ENCODE results near the gene SMG6. TPM values are rescaled to one million over a fixed set of nuclear protein-coding genes. Genes with fewer than 3 reads are reported as not detected.
"Not testable (repeated sequence)": the region's sequence is repeated elsewhere in the genome, so short reads cannot be mapped to it uniquely, and the experiment has no call there.

The SMG6 gene
- total RNA-seq, 2 experiments from 2014 or later = 37.8 to 38.7 TPM

DNA sequence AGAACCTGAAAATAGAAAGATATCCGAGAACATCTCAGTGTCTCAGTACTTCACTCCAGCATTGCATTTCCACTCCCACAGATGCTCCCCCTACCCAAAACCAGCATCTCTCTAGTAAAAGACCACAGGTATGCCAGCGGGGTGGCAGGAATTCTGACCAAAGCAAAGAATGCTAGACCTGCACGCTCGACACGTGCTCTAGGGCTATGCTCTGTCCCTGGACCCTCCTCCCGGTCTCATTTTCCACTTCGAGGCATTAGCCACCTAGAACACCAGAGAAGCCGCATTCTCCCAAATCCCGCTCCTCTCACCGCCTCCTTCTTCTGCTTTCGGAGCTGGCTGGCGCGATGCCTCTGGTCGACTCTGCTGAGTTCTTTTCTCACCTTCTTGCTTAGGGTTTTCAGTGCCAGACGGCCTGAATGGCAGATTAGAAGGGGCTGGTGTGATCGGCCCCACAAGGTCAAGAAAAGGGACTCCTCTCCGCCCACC, 32.2 kb upstream of the SMG6 start:
- peak overlapping the region; percentile 88 for H3K27ac Mint-ChIP-seq
- peaks cover 9% of the 10 kb centered on the region for H3K4me1 Mint-ChIP-seq
- H3K9me3 Mint-ChIP-seq = no peaks in the 10 kb centered on the region
- POLR2A ChIA-PET = interaction anchor here (0.6 to 4.5 kb wide), 30 partner anchors 9 to 619 kb away, joined by 3 to 38 read pairs (median 5); partner anchors contain the start of genes HIC1, METTL16, MNT and PAFAH1B1
- H3K36me3 Mint-ChIP-seq (ENCODE audit: low read depth) = peaks cover 14% of the 10 kb centered on the region
- peak; percentile 25 for DNase-seq
- peak overlapping the region; percentile 99 for H3K4me3 Mint-ChIP-seq
- CTCF ChIA-PET = interaction anchor here (0.9 to 4.6 kb wide), 11 partner anchors 13 to 281 kb away, joined by 3 to 32 read pairs (median 5); partner anchors contain the start of genes HIC1, SMG6 and SRR
- no peaks in the 10 kb centered on the region for H3K27me3 Mint-ChIP-seq

DNA sequence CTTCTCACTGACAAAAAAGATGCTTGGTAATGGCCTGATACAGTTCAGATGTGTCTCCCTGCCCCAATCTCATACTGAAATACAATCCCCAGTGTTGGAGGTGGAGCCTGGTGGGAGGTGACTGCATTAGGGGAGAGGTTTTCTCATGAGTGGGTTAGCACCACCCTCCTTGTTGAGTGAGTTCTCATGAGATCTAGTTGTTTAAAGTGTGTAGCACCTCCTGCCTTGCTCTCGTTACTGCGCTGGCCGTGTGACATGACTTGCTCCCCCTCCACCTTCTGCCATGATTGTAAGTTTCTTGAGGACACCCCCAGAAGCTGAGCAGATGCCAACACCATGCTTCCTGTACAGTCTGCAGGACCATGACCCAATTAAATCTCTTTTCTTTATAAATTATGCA, 27.7 kb upstream of the SMG6 start:
- Mint-ChIP-seq H3K27me3 (no peaks in the 10 kb centered on the region), H3K4me1 (peaks cover 7% of the 10 kb centered on the region), H3K36me3 (ENCODE audit: low read depth) (peaks cover 28% of the 10 kb centered on the region), H3K4me3 (no peak overlapping the region), H3K27ac (no peak overlapping the region), H3K9me3 (no peaks in the 10 kb centered on the region)
- CTCF ChIA-PET = interaction anchor here (1.0 to 1.4 kb wide), 3 partner anchors 14 to 51 kb away, joined by 3 to 5 read pairs (median 3); no protein-coding TSS in a partner anchor
- no peak for DNase-seq
- POLR2A ChIA-PET = interaction anchor here (0.8 to 1.9 kb wide), 3 partner anchors 14 to 28 kb away, joined by 3 to 6 read pairs (median 3); partner anchors contain the start of genes SMG6 and SRR

- POLR2A ChIA-PET = no interaction called here
- CTCF ChIA-PET = no interaction called here
- no peaks in the 10 kb centered on the region for H3K27me3 Mint-ChIP-seq
- no peak overlapping the region for H3K27ac Mint-ChIP-seq
- no peak overlapping the region for H3K4me3 Mint-ChIP-seq
- peaks cover 60% of the 10 kb centered on the region for H3K36me3 Mint-ChIP-seq (ENCODE audit: low read depth)
- no peak for DNase-seq
- no peaks in the 10 kb centered on the region for H3K9me3 Mint-ChIP-seq
- H3K4me1 Mint-ChIP-seq = peaks cover 2% of the 10 kb centered on the region
These were observed 20.2 kb upstream of the SMG6 start for GRCh38 chr17:2323629-2324314.

DNA sequence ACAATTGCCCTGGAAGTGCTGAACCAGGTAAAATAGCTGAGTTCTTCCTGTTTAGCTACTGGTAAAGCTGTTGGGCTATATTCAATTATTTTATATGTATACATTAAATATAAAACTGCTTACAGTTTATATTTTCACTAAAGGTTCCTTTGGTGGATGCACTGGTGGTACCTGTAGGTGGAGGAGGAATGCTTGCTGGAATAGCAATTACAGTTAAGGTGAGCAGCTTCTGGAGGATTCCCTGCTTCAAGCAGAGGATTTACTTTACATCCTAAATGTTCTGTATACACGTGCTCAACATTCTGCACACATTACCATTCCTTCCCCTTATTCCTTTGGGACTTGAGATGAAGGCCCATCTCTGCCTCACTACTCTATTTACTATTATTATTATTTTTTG, 17.8 kb upstream of the SMG6 start:
- no peak for DNase-seq
- POLR2A ChIA-PET = interaction anchor here (1.1 kb wide), 1 partner anchor 11 kb away, joined by 3 read pairs; no protein-coding TSS in a partner anchor

GRCh38 chr17:2319051-2319450, 15.5 kb upstream of the SMG6 start:
- H3K27ac Mint-ChIP-seq = no peak overlapping the region
- ChIA-PET POLR2A (no interaction called here), CTCF (interaction anchor here (1.7 kb wide), 1 partner anchor 35 kb away, joined by 3 read pairs; no protein-coding TSS in a partner anchor)
- peaks cover 37% of the 10 kb centered on the region for H3K36me3 Mint-ChIP-seq (ENCODE audit: low read depth)
- no peak overlapping the region for H3K4me3 Mint-ChIP-seq
- H3K27me3 Mint-ChIP-seq = no peaks in the 10 kb centered on the region
- DNase-seq = no peak
- peaks cover 2% of the 10 kb centered on the region for H3K4me1 Mint-ChIP-seq
- no peaks in the 10 kb centered on the region for H3K9me3 Mint-ChIP-seq

More for the DNA sequence above, 17.8 kb upstream of the SMG6 start:
- Mint-ChIP-seq H3K27me3 (no peaks in the 10 kb centered on the region), H3K9me3 (no peaks in the 10 kb centered on the region), H3K4me1 (peaks cover 2% of the 10 kb centered on the region), H3K36me3 (ENCODE audit: low read depth) (peaks cover 55% of the 10 kb centered on the region), H3K27ac (no peak overlapping the region), H3K4me3 (no peak overlapping the region)
- CTCF ChIA-PET = interaction anchor here (1.0 kb wide), 1 partner anchor 61 kb away, joined by 4 read pairs; no protein-coding TSS in a partner anchor

DNA sequence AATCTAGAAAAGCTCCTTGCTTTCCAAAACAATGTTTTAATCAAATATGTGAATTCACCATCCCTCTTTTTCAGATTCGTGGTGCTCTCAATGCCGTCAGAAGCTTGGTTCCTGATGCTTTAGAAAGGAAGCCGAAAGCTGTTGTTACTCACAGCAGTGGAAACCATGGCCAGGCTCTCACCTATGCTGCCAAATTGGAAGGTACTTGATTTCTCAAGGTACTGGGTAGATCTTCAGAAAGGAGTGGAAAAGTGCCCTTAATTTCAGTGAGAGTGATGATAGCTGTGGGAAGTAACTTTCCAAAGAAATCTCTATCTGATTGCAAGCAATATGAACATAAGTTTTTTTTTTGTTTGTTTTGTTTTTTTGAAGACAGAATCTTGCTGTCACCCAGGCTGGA, 14.2 kb upstream of the SMG6 start:
- Mint-ChIP-seq H3K36me3 (ENCODE audit: low read depth) (peaks cover 25% of the 10 kb centered on the region), H3K27me3 (no peaks in the 10 kb centered on the region), H3K27ac (no peak overlapping the region), H3K4me3 (no peak overlapping the region), H3K4me1 (peaks cover 2% of the 10 kb centered on the region), H3K9me3 (no peaks in the 10 kb centered on the region)
- CTCF ChIA-PET = interaction anchor here (1.0 to 1.7 kb wide), 2 partner anchors 13 to 36 kb away, joined by 3 read pairs; no protein-coding TSS in a partner anchor
- DNase-seq = no peak
- POLR2A ChIA-PET = interaction anchor here (0.6 to 1.1 kb wide), 3 partner anchors 13 to 1727 kb away, joined by 3 to 5 read pairs (median 3); no protein-coding TSS in a partner anchor

DNA sequence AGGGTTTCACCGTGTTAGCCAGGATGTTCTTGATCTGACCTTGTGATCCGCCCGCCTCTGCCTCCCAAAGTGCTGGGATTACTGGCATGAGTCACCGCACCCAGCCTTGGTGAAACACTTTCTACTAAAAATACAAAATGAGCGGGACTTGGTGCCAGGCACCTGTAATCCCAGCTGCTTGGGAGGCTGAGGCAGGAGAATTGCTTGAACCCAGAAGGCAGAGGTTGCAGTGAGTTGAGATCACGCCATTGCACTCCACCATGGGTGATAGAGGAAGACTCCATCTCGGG, 13.3 kb upstream of the SMG6 start:
- H3K4me3 Mint-ChIP-seq, H3K27me3 Mint-ChIP-seq, H3K4me1 Mint-ChIP-seq, POLR2A ChIA-PET, H3K27ac Mint-ChIP-seq, H3K9me3 Mint-ChIP-seq, DNase-seq: not testable (repeated sequence)
- peaks cover 19% of the 10 kb centered on the region for H3K36me3 Mint-ChIP-seq (ENCODE audit: low read depth)
- CTCF ChIA-PET = interaction anchor here (0.7 kb wide), 1 partner anchor 34 kb away, joined by 5 read pairs; no protein-coding TSS in a partner anchor

DNA sequence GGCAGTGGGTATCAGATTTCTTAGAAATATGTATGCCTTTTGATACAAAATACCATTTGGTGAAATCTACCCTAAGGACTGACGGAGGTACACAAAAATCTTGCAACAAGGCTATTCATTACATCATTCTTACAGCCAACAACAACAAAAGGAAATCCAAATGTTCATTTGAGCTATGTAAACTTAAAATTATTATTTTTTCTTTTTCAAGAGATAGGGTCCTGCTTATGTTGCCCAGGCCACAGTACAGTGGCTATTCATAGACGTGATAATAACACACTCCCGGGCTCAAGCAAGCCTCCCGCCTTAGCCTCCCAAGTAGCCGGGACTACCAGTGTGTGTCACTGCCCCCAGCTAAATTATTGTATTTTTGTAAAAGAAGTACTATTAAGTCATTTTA, 9.2 kb upstream of the SMG6 start:
- CTCF ChIA-PET = no interaction called here
- no peak for DNase-seq
- peaks cover 7% of the 10 kb centered on the region for H3K4me1 Mint-ChIP-seq
- no peak overlapping the region for H3K27ac Mint-ChIP-seq
- peaks cover 4% of the 10 kb centered on the region for H3K36me3 Mint-ChIP-seq (ENCODE audit: low read depth)
- POLR2A ChIA-PET = no interaction called here
- no peaks in the 10 kb centered on the region for H3K27me3 Mint-ChIP-seq
- H3K4me3 Mint-ChIP-seq = no peak overlapping the region
- H3K9me3 Mint-ChIP-seq = no peaks in the 10 kb centered on the region

- CTCF ChIA-PET = no interaction called here
These were observed 6.0 kb upstream of the SMG6 start for GRCh38 chr17:2309338-2310154.

GRCh38 chr17:2304931-2305330, 1.3 kb upstream of the SMG6 start:
- POLR2A ChIA-PET = interaction anchor here (0.9 to 3.3 kb wide), 5 partner anchors 31 to 77 kb away, joined by 3 to 29 read pairs (median 10); partner anchors contain the start of gene TSR1
- no peak for DNase-seq
- CTCF ChIA-PET = interaction anchor here (3.2 kb wide), 1 partner anchor 60 kb away, joined by 11 read pairs; no protein-coding TSS in a partner anchor
- Mint-ChIP-seq H3K36me3 (ENCODE audit: low read depth) (peaks cover 27% of the 10 kb centered on the region), H3K27me3 (no peaks in the 10 kb centered on the region), H3K4me1 (peaks cover 49% of the 10 kb centered on the region), H3K9me3 (no peaks in the 10 kb centered on the region), H3K4me3 (peak overlapping the region; percentile 92), H3K27ac (no peak overlapping the region)

More at GRCh38 chr17:2309338-2310154, 6.0 kb upstream of the SMG6 start:
- Mint-ChIP-seq H3K27ac (no peak overlapping the region), H3K27me3 (no peaks in the 10 kb centered on the region), H3K9me3 (no peaks in the 10 kb centered on the region), H3K36me3 (ENCODE audit: low read depth) (peaks cover 20% of the 10 kb centered on the region), H3K4me1 (peaks cover 29% of the 10 kb centered on the region), H3K4me3 (no peak overlapping the region)
- no peak for DNase-seq
- POLR2A ChIA-PET = no interaction called here

DNA sequence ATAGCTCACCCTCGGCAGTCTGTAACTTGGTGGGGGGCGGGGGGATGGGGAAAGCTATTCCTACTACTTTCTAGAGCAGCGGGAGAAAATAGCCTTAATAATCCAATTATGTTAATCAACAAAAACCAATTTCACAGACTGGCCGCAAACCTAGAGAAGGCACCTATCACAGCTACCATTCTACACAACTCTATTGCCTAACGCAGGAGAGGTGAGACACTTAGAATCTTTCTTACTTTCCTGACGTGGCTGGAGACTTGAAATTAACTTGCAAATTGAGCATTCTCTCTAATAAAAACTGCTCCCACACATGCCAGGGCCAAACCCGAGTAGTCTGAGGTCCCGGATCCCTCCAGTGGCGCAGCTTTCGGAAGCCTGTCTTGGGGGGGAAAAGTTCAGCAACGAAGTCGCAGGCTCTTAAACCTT, 794 bp downstream of the SMG6 start:
- no peak for DNase-seq
- POLR2A ChIA-PET = interaction anchor here (0.6 to 3.3 kb wide), 23 partner anchors 8 to 903 kb away, joined by 3 to 29 read pairs (median 7); partner anchors contain the start of genes HIC1, MNT, RILP and TSR1
- peaks cover 32% of the 10 kb centered on the region for H3K36me3 Mint-ChIP-seq (ENCODE audit: low read depth)
- H3K4me3 Mint-ChIP-seq = peak overlapping the region; percentile 92
- no peaks in the 10 kb centered on the region for H3K27me3 Mint-ChIP-seq
- H3K4me1 Mint-ChIP-seq = peaks cover 49% of the 10 kb centered on the region
- CTCF ChIA-PET = interaction anchor here (1.0 to 3.2 kb wide), 5 partner anchors 19 to 244 kb away, joined by 3 to 11 read pairs (median 7); partner anchors contain the start of gene TSR1
- peak overlapping the region; percentile 73 for H3K27ac Mint-ChIP-seq
- H3K9me3 Mint-ChIP-seq = no peaks in the 10 kb centered on the region

- Mint-ChIP-seq H3K27ac (no peak overlapping the region), H3K4me3 (no peak overlapping the region), H3K4me1 (peaks cover 47% of the 10 kb centered on the region), H3K27me3 (no peaks in the 10 kb centered on the region), H3K9me3 (no peaks in the 10 kb centered on the region), H3K36me3 (ENCODE audit: low read depth) (peaks cover 44% of the 10 kb centered on the region)
- ChIA-PET POLR2A (no interaction called here), CTCF (no interaction called here)
- no peak for DNase-seq
These were observed 3.8 kb downstream of the SMG6 start for GRCh38 chr17:2299756-2300155.

- POLR2A ChIA-PET = no interaction called here
- CTCF ChIA-PET = no interaction called here
- H3K4me1 Mint-ChIP-seq = peaks cover 49% of the 10 kb centered on the region
These were observed 4.4 kb downstream of the SMG6 start for GRCh38 chr17:2299136-2299535.

More at GRCh38 chr17:2299136-2299535, 4.4 kb downstream of the SMG6 start:
- H3K27ac Mint-ChIP-seq = no peak overlapping the region
- no peaks in the 10 kb centered on the region for H3K9me3 Mint-ChIP-seq
- no peak overlapping the region for H3K4me3 Mint-ChIP-seq
- peaks cover 49% of the 10 kb centered on the region for H3K36me3 Mint-ChIP-seq (ENCODE audit: low read depth)
- no peaks in the 10 kb centered on the region for H3K27me3 Mint-ChIP-seq
- DNase-seq = no peak

Measured in activated CD4-positive, alpha-beta memory T cell treated with anti-CD3 and anti-CD28 coated beads, Interleukin-2, amount 10 ng/mL, durations not matched to agents 7 days and 5 days (primary cell).